NCI-H69 (cell line): ENCODE data around the gene GLI3.
A peak's percentile ranks its signal among the peaks of the same experiment; 100 is the strongest.

ENCODE experiments used
- DNase-seq: peaks from one replicate; lab custom pipeline; 2025; lab: John Stamatoyannopoulos, UW

Gene GLI3

DNA sequence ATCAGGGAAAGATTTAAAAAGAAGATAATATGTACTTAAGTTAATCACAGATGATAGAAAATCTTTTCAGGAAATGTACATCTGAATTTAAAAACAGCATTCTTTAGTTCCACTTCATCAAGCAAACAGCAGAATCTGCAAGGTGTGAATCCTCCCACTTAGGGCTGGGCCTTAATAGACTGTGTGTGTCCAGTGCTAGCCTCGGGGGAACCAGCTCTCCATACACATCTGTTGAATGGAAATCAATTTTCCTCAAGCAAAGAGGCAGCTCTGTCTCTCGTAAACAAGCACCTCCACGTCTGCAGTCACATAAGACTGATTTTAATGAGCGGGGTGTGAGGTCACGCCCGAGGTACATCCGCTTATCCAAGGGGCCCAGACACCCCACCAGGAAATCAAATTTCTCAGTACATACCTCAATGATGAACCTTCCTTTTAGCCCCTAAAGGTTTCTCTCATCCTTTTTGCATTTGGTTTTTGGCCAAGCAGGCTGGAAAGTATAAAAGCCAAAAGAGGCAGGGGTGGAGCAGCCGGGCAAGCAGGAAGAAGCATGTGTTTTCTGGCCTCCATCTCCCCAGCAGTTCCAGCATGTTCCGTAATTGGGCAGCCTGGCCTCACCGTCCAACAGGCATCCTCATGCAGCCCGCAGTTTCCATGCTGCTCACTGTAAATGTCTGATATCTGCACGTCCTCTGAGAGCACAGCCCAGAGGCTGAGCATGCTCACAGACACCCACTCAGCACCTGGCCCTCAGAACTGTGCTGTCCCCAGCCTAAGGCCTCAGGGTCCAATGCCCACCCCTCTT is 131.3 kb downstream of the GLI3 start:
- no peak for DNase-seq

DNA sequence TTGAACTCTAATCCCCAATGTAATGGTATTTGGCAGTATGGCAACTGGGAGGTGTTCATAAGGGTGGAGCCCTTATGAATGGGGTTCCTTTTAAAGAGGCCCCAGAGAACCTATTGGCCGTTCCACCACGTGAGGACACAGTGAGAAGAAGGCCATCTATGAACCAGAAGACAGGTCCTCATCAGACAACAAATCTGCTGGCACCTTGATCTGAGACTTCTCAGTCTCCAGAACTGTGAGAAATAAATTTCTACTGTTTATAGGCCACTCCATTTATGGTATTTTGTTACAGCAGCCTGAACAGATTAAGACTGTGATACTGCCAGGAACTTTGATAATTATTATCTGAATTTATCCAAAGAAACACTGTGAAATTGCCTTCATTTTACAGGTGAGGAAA is 132.3 kb downstream of the GLI3 start:
- DNase-seq: no peak

DNA sequence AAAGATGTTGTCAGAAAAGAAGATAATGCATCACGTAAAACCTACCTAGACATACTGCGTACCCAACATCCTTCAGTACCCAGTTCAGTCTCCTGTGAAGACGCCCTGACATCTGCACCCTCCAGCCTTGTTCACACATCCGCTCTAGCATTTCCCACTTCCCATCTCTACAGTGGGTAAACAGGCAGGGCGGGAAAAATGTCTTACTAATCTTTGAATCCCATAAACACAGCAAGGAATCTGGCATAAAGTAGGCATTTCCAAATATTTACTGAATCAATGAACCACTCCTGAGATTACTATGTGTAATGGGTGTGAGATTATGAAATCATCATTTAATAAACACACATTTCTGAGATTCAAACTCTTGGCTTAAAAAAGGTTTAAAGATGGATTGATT is 132.8 kb downstream of the GLI3 start:
- no peak for DNase-seq

DNA sequence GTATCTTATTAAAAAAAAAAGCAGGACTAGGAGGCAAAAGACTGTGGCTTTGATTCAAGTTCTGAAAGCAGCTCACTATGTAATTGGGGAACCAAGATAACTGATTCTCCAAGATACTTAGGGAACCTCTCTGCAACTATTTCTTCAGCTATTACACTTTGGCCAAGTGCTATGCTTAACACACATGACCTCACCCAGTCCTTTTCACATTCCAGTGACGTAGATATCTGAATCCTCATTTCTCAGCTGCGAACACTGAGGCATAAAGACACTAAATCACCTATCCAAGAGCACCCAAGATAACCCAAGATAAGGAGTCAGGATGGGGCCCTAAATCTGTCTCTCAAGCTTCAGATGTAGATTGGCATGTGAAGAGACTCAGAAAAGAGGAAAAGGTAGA is 133.6 kb downstream of the GLI3 start:
- DNase-seq: no peak

DNA sequence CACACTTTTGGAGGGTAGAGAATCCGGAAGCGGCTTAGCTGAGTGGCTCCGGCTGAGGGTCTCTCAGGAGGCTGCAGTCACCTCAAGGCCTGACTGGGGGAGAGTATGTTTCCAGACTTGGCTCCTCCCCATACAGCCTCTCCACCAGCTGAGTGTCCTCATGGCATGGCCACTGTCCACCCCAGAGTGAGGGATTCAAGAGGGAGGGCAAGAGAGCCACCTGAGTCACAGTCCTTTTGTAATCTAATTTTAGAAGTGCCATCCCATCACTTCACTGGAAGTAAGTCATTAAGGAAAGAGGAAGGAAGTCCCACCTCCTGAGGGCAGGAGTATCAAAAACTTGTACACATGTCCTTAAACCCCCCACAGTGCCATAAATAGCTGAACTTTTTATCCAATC is 134.0 kb downstream of the GLI3 start:
- DNase-seq: no peak

DNA sequence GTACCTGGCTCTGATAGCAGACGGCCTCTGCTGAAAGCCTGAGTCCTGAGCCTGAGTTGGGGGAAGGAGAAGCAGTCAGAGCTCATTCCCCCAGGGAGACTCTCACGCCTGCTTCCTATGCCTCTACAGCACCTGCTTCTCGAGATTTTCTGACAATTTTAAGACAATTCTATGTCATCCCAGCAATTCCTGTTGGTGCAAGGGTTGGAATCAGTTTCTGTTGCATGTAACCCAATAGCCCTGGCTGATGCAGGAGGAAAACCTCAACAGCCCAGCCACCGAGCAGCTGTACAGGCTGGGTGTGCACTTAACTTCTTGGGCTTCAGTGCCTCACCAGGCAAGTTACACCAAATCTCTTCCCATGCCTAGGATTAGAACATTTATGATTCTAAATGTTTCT is 134.7 kb downstream of the GLI3 start:
- DNase-seq: no peak

DNA sequence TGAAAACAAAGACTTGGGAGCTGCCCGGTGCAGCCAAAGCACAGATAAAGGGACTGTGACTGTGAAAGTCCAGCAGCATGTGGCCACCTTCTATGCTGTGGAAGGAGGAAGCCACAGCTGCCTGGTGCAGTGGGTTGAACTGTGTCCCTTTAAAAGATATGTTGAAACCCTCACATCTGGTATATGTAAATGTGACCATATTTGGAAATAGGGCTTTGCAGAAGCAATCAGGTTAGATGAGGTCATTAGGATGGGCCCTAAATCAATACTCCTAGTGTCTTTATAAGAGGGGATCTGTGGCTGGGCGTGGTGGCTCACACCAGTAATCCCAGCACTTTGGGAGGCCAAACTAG is 136.9 kb downstream of the GLI3 start:
- no peak for DNase-seq

DNA sequence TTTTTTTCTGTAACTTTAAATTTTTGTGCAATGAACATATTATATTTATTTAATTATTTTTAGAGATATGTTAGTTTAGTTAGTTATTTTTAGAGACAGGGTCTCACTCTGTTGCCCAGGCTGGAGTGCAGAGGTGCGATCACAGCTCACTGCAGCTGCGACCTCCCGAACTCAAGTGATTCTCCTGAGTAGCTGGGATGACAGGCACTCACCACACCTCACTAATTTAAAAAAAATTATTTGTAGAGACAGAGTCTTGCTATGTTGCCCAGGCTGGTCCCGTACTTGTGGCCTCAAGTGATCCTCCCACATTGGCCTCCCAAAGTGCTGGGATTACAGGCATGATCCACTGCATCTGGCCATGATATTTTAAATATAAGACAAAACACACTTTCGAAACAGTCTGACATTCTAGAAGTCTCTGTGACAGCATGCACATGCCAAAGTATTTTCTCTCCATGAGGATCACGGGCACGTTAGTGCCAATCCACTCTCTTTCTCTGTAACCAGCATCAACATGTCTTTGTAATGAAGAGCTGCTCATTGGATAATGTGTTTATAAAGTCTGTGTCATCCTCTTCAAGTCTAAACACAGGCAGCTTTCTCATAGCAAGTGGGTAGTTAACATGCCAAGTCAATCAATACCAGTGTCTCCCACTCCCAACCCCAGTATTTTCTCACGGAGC is 137.4 kb downstream of the GLI3 start:
- no peak for DNase-seq

DNA sequence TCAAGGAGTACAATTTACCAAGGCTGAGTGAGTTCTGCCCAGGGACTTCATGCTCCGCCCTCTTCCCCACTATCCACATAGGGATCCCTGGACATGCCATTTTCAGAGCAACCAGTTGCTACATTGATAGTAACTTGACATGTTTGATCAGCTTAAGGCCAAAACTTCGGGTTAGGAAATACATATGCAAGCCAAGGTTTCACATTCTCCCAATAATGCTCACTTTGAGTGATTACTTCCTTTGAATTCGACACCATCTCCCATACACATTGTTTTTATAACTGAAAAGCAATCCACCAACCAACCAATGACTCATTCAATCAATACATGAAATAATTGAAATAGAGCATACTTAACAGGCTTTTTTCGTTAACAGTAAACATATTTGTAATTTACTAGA is 137.9 kb downstream of the GLI3 start:
- no peak for DNase-seq

DNA sequence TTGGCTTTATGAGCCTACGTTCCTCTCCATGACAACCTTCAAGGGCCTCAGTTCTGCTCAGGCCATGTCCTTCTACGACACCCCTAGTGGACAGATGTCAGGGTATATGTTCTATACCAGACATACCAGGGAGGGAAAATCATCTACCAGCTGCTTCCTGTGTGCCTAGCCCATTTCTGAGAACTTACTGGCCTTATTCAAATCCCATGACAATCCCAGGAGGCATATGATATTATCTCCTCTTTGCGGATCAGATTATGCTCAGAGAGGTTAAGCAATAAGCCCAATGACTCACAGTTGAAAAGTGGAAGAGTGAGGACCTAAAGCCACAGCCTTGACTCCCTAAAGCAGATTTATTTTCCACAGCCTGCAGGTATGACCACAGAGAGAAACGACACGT is 139.3 kb downstream of the GLI3 start:
- no peak for DNase-seq

DNA sequence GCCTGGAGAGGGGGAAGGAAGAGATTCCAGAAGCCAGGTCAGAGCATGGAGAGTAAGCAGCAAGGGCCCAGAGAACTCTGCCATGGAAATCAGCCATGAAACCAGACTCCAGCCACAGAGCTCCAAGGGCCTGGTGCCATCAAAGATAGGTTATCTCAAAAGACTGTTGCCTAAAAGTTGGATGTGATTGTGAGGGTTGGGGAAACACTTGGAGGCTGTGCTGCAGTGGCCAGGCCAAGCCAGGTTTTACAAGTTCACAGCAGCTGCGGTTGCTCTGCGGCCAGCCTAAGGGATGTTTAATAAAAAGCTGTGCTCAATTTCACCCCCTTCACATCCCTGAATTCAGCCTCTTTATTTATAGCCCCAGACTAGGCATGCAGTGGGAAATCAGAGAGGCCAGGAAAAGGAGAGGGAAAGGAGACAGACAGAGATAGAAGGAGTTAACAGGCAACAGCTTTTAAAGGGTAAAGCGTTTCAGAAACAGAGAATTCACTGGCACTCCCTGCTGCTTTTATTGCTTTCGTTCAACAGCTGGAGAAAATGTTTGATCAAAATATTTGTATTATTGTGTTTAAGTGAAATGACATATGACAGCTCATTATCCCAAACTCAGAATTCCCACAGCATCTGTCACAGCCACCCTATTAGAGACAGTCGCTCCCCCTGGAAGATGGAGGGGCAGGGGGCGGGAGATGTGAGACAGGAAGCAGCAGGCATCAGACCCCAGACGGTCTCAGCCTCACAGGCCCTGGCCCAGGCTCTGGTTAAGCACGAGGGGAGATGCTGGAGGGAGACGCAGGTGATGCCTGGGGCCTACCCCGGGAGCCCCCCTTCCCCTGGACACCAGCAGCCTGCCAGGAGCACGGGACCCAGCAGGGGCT is 140.1 kb downstream of the GLI3 start:
- no peak for DNase-seq

DNA sequence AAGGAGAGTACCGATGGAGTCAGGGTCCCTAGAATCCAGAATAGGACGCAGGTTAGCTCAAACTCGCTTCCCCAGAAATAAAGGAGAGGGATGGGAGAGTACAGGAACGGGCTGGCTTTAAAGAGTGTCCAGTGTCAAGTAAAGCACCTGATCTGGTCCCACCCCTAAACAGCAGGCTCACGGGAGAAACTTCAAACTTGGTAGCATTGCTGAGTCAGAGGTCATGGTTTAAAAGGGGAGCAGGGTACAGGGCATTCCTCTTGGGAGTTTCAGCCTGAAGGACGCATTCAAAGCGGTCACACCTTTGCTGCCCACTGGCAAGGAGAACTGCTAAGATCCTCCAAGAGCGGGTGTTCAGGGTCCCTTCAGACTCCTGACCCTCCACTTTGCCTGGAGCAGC is 140.7 kb downstream of the GLI3 start:
- no peak for DNase-seq

DNA sequence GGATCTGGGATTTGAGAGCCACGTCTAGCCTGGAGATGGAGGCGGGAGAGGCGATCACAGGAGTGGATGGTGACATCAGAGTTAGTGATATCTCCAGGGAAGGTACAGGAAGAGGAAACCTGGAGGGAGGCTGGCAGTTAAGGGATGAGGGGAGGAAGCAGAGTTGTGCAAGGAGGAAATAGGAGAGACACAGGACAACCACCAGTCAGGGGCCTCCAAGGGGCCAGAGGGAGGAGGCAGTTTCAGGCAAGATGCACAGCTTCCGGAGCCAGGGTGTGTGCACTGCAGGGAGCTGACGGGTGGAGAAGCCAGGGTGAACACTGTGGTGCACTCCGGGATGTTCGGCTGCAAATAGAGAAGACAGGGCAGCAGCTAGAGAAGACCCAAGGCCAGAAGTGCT is 141.2 kb downstream of the GLI3 start:
- DNase-seq: no peak

DNA sequence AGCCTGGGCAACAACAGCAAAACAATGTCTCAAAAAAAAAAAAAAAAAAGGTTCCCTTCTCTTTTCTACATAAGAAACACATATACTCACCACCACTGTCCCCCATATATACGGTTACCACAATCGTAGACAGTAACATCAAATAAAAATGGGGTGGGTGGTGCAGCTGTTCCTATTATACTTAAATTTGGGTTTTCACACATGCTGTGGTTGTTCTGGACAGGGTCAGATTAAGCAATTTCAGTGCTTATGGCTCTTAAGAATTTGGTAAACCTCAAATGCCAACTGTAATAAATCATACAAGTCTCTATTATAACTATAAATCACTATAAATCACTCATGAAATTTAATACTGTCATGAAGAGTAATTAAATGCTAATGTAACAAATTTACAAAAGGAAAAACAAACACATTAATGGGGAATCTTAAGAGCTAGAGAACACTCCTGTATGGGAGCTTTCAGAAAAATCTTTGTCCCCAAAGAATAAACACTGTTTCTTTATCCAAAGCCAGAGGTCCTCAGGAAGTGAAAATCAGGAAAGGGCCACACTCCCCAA is 143.6 kb downstream of the GLI3 start:
- DNase-seq: no peak

DNA sequence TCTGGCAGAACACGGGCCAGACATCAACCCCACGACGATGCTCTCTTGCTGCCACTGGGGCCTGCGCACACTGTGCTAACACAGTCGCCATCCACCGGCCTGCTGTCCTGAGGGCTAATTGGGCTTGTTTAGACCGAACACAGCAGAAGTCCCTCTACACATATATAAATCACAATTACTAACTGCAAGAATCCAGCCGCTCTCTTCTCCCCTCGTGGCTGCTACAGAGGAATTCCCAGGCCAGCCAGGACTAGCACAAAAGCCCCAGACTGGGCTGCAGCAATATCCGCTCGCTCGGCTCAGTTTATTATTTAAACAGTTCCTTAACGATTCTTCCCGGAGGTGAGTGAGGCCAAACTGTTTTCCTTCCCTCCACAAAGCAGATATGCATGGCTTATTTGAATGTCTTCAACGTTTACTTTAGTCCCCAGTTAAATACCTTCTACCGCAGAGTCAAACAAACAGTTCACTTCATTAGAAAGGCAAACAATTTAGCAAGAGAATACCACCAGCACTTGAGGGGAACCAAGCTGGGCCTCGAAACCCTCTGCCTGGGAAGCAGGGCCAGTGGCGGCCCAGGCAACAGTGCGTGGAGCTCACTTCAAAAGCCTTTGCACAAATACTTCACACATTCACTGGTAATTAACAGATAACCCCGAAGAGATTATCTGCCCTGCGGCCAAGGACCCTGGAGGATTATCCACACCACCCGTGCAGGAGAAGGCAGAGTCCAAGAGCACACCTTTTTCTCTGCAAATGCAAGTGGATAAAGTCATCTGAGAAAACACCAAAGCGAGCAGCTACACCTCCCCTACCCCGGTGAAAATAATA is 145.3 kb downstream of the GLI3 start:
- DNase-seq: peak; percentile 16

DNA sequence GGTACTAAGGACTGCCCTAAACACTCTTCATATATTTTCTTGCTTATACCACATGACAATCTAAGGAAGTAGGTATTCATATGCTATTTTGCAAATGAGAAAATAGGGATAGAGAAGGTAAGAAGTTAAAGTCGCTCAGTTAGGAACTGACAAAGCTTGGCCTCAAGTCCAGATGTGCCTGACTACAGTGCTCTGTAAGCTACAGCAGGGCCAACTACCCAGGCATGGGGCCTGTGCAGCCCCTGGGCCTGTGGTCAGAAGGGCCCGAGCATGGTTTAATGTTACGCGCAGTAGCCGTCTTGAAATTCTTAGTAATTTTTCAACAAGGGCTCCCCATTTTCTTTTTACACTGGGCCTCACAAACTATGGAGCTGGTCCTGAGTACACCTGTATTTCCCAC is 146.2 kb downstream of the GLI3 start:
- DNase-seq: no peak

DNA sequence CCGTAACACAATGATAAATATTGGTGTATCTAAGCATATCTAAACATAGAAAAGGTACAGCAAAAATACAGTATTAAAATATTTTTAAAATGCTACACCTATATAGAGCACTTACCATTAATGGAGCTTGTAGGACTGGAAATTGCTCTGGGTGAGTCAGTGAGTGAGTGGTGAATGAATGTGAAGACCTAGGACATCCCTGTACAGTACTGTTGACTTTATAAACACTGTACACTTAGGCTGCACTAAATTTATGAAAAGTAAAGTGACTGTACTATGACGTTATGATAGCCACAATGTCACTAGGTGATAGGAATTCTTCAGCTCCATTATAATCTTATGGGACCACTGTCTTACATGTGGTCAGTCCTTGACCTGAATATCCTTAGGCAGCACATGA is 147.0 kb downstream of the GLI3 start:
- DNase-seq: no peak

DNA sequence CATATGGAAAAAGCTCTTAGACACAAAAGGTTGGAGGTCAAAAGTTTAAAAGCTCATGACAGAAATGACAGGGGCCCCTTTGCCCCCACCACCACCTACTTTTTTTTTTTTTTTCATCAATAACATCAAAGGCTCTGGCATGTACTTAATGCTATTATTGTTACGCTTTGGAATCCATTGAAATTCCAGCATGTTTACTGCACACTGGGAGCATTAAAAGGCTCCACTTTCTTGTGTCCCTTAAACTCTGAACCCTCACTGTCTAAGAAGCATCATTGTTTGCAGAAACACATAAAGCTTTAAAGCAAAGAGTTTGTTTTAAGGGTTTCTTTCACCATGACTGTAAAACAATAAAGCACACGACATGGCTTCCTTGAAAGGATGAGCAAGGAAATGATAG is 149.4 kb downstream of the GLI3 start:
- DNase-seq: no peak

DNA sequence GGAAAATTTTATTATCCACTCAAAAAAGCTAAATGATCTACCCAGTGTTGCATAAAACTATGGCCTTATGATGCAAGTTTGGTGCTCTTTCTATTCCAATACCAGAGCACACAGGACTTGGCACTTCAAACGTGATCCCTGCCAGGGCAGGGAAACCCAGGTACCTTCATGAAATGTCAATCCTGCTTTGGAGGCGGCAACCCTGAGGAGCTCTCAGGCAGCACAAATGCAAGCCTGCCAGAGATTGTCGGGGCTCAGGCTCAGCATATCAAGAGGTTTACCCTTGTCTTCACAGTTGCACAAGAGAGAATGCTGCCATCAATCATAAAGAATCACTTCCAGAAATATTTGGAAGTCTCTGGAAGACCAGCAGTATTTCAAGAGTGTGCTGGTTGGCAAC is 151.5 kb downstream of the GLI3 start:
- no peak for DNase-seq

DNA sequence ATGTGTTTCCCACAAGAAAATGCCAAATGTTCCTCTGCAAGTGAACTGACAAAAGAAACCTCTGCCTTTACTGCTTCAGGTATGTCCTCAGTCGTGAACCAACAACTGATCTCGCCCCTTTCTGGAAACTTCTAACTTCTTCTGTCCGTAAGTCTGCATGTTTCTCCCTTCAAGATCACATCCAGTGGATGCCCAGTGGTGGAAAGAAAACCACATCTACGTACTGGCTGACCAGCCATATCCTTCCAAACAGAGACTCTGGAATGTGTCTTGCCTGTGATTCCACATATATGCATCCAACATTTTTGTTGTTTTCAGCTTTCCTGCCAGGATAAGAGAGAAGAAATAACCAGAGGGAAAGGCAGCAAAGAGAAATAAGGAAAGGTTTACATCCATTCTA is 152.7 kb downstream of the GLI3 start:
- DNase-seq: no peak

DNA sequence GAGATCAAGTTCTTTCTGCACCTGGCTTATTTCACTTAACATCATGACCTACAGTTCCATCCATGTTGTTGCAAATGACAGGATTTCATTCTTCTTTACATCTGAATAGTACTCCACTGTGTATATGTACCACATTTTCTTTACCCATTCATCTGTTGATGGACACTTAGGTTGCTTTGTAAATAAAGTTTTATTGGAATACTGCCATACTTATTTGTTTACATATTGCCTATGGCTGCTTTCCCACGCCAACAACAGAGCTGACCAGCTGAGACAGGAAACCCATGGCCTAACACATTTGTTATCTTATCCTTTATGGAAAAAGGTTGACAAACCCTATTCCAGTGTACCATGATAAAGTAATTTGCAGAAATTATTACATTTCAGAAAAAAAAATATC is 153.7 kb downstream of the GLI3 start:
- DNase-seq: no peak

DNA sequence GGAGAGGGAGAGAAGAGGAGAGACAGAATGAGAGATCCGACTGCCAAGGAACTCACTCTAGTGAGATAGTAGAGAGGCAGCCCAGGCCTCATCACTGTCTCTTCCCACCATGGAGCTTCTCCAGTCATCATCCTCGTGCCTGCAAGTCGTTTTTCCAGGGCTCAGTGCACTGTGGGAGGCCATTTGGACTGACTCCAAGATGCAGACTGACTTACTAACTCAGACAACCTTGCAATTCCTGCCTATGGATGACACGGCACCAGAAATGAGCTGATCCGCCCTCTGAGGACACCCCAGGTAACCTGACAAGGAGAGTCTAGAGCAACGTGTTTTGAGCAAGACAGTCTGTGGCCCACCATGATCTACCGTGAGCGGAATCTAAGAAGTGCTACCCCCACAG is 154.9 kb downstream of the GLI3 start:
- DNase-seq: no peak
